ENCODE measurements around the gene ABCC1. TPM values are rescaled to one million over a fixed set of nuclear protein-coding genes. Genes with fewer than 3 reads are reported as not detected.

Gene ABCC1
- total RNA-seq, 1 experiment from 2014 or later, result 16.1 TPM

DNA sequence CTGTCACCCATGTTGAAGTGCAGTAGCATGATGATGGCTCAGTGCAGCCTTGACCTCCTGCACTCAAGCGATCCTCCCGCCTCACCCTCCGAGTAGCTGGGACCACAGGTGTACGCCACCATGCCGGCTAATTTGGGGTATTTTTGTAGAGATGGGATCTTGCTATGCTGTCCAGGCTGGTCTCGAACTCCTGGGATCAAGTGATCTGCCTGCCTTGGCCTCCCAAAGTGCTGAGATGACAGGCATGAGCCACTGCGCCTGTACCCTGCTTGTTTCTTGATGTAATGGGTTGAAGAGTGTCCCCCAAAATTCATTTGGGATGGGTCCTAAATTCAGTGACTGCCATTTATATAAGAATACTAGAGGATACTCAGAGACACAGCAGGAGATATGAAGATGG, 216.7 kb downstream of the ABCC1 start:
- POLR2A ChIA-PET (ENCODE audit: unreplicated experiment), result no interaction called here
- H3K9ac ChIP-seq (ENCODE audit: low read length), result no peak overlapping the region

DNA sequence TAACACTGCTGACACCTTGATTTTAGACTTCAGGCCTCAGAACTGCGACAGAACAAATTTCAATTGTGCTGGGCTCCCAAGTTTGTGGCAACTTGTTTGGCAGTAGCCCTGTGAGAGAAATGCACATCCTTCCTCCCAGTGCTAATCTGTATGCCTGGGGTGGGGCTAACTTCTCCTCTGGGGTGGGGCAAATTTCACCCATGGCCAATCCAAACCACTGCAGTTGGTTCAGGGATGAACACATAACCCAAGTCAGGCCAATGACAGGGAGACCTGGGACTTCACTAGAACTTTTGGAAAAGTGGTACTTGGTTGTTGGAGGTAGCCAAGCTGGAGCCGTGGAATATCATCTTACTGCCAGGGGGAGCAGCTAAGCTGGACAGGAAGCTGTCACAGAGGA, 217.5 kb downstream of the ABCC1 start:
- no peaks in the 10 kb centered on the region for H3K79me2 ChIP-seq (ENCODE audit: low read length)
- no peaks in the 10 kb centered on the region for H3K27me3 ChIP-seq (ENCODE audit: low read length)
- ChIA-PET CTCF (no interaction called here), POLR2A (ENCODE audit: unreplicated experiment) (no interaction called here)
- no peak overlapping the region for H2AFZ ChIP-seq (ENCODE audit: low read length)
- H3K27ac ChIP-seq (ENCODE audit: low read length), result no peak overlapping the region
- TF ChIP-seq, protein P1, sequence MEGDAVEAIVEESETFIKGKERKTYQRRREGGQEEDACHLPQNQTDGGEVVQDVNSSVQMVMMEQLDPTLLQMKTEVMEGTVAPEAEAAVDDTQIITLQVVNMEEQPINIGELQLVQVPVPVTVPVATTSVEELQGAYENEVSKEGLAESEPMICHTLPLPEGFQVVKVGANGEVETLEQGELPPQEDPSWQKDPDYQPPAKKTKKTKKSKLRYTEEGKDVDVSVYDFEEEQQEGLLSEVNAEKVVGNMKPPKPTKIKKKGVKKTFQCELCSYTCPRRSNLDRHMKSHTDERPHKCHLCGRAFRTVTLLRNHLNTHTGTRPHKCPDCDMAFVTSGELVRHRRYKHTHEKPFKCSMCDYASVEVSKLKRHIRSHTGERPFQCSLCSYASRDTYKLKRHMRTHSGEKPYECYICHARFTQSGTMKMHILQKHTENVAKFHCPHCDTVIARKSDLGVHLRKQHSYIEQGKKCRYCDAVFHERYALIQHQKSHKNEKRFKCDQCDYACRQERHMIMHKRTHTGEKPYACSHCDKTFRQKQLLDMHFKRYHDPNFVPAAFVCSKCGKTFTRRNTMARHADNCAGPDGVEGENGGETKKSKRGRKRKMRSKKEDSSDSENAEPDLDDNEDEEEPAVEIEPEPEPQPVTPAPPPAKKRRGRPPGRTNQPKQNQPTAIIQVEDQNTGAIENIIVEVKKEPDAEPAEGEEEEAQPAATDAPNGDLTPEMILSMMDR (conservative IDR thresholded peaks at IDR 0.05; ENCODE audit: low read depth, low read length), result no peak
- TF ChIP-seq EZH2phosphoT487 (IDR thresholded peaks at IDR 0.05; ENCODE audit: borderline replicate concordance, low read length), result no peak
- no peak overlapping the region for H3K4me2 ChIP-seq (ENCODE audit: low read length)
- ATAC-seq (no peak), DNase-seq (no peak)
- H3F3A ChIP-seq (ENCODE audit: low read length, unreplicated experiment), result no peaks in the 10 kb centered on the region
- H3K36me3 ChIP-seq (ENCODE audit: low read depth, low read length), result no peaks in the 10 kb centered on the region
- no peaks in the 10 kb centered on the region for H4K20me1 ChIP-seq (ENCODE audit: low read length)
- H3K9me2 ChIP-seq (replicated peaks; ENCODE audit: low read length), result no peaks in the 10 kb centered on the region
- H3K9me3 ChIP-seq (ENCODE audit: low read length), result no peaks in the 10 kb centered on the region
- intact Hi-C loops (cut with micrococcal nuclease), result no loop called here
- no peaks in the 10 kb centered on the region for H3K4me1 ChIP-seq (ENCODE audit: insufficient read depth, low read length)
- H3K9ac ChIP-seq (ENCODE audit: low read length), result no peak overlapping the region
- BruUV-seq (replicated peaks), result no TSS peak
- H3K4me3 ChIP-seq (ENCODE audit: low read length), result no peak overlapping the region

More for the DNA sequence above, 216.7 kb downstream of the ABCC1 start:
- no TSS peak for BruUV-seq (replicated peaks)
- Histone ChIP-seq H3K79me2 (ENCODE audit: low read length) (no peaks in the 10 kb centered on the region), H3K4me2 (ENCODE audit: low read length) (no peak overlapping the region), H4K20me1 (ENCODE audit: low read length) (no peaks in the 10 kb centered on the region), H3K9me3 (ENCODE audit: low read length) (no peaks in the 10 kb centered on the region), H3K4me3 (ENCODE audit: low read length) (no peak overlapping the region), H3K36me3 (ENCODE audit: low read depth, low read length) (no peaks in the 10 kb centered on the region), H3K27me3 (ENCODE audit: low read length) (no peaks in the 10 kb centered on the region), H3K4me1 (ENCODE audit: insufficient read depth, low read length) (no peaks in the 10 kb centered on the region), H3F3A (ENCODE audit: low read length, unreplicated experiment) (no peaks in the 10 kb centered on the region), H2AFZ (ENCODE audit: low read length) (no peak overlapping the region), H3K9me2 (replicated peaks; ENCODE audit: low read length) (no peaks in the 10 kb centered on the region), H3K27ac (ENCODE audit: low read length) (no peak overlapping the region)
- no peak for DNase-seq
- intact Hi-C loops (cut with micrococcal nuclease), result no loop called here
- TF ChIP-seq, protein P1 (conservative IDR thresholded peaks at IDR 0.05; ENCODE audit: low read depth, low read length), result no peak
- TF ChIP-seq EZH2phosphoT487 (IDR thresholded peaks at IDR 0.05; ENCODE audit: borderline replicate concordance, low read length) (no peak), EZH2 (IDR thresholded peaks at IDR 0.05; ENCODE audit: low read length, unreplicated experiment) (no peak)
- no peak for ATAC-seq
- CTCF ChIA-PET, result no interaction called here

DNA sequence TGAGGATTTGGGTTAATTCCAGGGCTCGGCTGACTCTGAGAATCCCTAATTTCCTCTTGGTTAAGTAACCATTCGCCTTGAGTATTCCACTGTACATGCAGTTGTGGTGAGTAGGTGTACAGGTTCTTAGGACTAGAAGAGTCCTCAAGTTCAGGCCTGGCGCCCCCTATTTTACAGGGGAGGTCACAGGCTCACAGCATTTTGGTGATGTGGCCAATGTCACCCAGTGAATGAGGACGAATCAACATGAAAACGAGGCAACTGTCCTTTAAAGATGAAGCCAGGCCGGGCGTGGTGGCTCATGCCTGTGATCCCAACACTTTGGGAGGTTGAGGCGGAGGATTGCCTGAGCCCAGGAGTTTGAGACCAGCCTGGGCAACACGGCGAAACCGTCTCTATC, 218.5 kb downstream of the ABCC1 start:
- no peak overlapping the region for H2AFZ ChIP-seq (ENCODE audit: low read length)
- H3K9me3 ChIP-seq (ENCODE audit: low read length), result no peaks in the 10 kb centered on the region
- POLR2A ChIA-PET (ENCODE audit: unreplicated experiment), result no interaction called here
- H3K4me1 ChIP-seq (ENCODE audit: insufficient read depth, low read length), result no peaks in the 10 kb centered on the region
- no peak for DNase-seq
- intact Hi-C loops (cut with micrococcal nuclease), result no loop called here
- no peak overlapping the region for H3K4me2 ChIP-seq (ENCODE audit: low read length)
- H3K27me3 ChIP-seq (ENCODE audit: low read length), result no peaks in the 10 kb centered on the region
- no peak for ATAC-seq
- no peaks in the 10 kb centered on the region for H3K79me2 ChIP-seq (ENCODE audit: low read length)
- no peak overlapping the region for H3K9ac ChIP-seq (ENCODE audit: low read length)
- no TSS peak for BruUV-seq (replicated peaks)
- TF ChIP-seq, protein P1 (conservative IDR thresholded peaks at IDR 0.05; ENCODE audit: low read depth, low read length), result no peak
- no peak for TF ChIP-seq EZH2phosphoT487 (IDR thresholded peaks at IDR 0.05; ENCODE audit: borderline replicate concordance, low read length)
- TF ChIP-seq EZH2 (IDR thresholded peaks at IDR 0.05; ENCODE audit: low read length, unreplicated experiment), result no peak
- no peak overlapping the region for H3K4me3 ChIP-seq (ENCODE audit: low read length)
- H3K9me2 ChIP-seq (replicated peaks; ENCODE audit: low read length), result no peaks in the 10 kb centered on the region
- H4K20me1 ChIP-seq (ENCODE audit: low read length), result no peaks in the 10 kb centered on the region
- no peaks in the 10 kb centered on the region for H3F3A ChIP-seq (ENCODE audit: low read length, unreplicated experiment)
- CTCF ChIA-PET, result no interaction called here
- no peaks in the 10 kb centered on the region for H3K36me3 ChIP-seq (ENCODE audit: low read depth, low read length)
- no peak overlapping the region for H3K27ac ChIP-seq (ENCODE audit: low read length)

All from PC-3 (cell line).